Right ventricle myocardium superior (tissue), 1 donor: Measurements from ENCODE around the gene PCDHGB7. TPM values are rescaled to one million over a fixed set of nuclear protein-coding genes. Genes with fewer than 3 reads are reported as not detected.
"Not testable (repeated sequence)": the region's sequence is repeated elsewhere in the genome, so short reads cannot be mapped to it uniquely, and the experiment has no call there.

ENCODE experiments used
- ATAC-seq: fragments of 200-7000 bp; cut with Tn5 transposase; one replicate; pipeline ENCODE4 v1.9.1; 2020; ENCODE audit warnings: mild to moderate bottlenecking; ENCODE audit not compliant: poor library complexity
- DNase-seq: peaks from one replicate; pipeline ENCODE4 v3.0.0-alpha.2; 2020
- intact Hi-C: fragments of 100-400 bp; cut with DNase I; formaldehyde crosslinking; loops from one replicate; pipeline ENCODE4 v1.11.2; 2022
- total RNA-seq: library from RNA; stranded (reverse); fragmentation: NEBNext Ultra II Directional; extraction: Animal tissue kit (Norgen Biotek cat#: 25700); gene quantifications from one replicate; pipeline ENCODE4 v1.2.1, GENCODE V29; 2021
- donor health status: DM: no; HTN: yes; CAD: no; lungs with severe emphysema.

The PCDHGB7 gene
- total RNA-seq, 1 donor from 2014 or later: 9.8 TPM

DNA sequence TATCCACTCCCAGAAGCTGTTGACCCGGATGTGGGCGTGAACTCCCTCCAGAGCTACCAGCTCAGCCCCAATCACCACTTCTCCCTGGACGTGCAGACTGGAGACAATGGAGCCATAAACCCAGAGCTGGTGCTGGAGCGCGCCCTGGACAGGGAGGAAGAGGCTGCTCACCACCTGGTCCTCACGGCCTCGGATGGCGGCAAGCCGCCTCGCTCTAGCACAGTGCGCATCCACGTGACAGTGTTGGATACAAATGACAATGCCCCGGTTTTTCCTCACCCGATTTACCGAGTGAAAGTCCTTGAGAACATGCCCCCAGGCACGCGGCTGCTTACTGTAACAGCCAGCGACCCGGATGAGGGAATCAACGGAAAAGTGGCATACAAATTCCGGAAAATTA, 24.2 kb upstream of the PCDHGB7 start:
- no peak for ATAC-seq
- intact Hi-C loops: no loop called here

GRCh38 chr5:141394401-141395187, 22.9 kb upstream of the PCDHGB7 start:
- intact Hi-C loops, DNase-seq, ATAC-seq: not testable (repeated sequence)

More for the DNA sequence above, 24.2 kb upstream of the PCDHGB7 start:
- no peak for DNase-seq

- intact Hi-C loops, DNase-seq: not testable (repeated sequence)
- ATAC-seq: peak; percentile 93
Observed at GRCh38 chr5:141397756-141398551, 19.5 kb upstream of the PCDHGB7 start, which contains the start of gene PCDHGB5. TSS of gene PCDHGB5 (plus strand) at chr5:141397947. CDS start at chr5:141398128, 181 bp downstream.

GRCh38 chr5:141398608-141399007, 18.9 kb upstream of the PCDHGB7 start:
- intact Hi-C loops: no loop called here
- peak; percentile 37 for ATAC-seq
- DNase-seq: no peak

DNA sequence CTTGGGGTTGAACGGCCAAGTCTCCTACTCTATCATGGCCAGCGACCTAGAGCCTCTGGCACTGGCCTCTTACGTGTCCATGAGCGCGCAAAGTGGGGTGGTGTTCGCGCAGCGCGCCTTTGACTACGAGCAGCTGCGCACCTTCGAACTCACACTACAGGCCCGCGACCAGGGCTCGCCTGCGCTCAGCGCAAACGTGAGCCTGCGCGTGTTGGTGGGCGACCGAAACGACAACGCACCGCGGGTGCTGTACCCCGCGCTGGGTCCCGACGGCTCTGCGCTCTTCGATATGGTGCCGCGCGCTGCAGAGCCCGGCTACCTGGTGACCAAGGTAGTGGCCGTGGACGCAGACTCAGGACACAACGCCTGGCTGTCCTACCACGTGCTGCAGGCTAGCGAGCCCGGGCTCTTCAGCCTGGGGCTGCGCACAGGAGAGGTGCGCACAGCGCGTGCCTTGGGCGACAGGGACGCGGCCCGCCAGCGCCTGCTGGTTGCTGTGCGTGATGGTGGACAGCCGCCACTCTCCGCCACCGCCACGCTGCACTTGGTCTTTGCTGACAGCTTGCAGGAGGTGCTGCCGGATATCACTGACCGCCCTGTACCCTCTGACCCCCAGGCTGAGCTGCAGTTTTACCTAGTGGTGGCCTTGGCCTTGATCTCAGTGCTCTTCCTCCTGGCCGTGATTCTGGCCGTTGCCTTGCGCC, 17.8 kb upstream of the PCDHGB7 start:
- intact Hi-C loops: no loop called here
- no peak for ATAC-seq

DNA sequence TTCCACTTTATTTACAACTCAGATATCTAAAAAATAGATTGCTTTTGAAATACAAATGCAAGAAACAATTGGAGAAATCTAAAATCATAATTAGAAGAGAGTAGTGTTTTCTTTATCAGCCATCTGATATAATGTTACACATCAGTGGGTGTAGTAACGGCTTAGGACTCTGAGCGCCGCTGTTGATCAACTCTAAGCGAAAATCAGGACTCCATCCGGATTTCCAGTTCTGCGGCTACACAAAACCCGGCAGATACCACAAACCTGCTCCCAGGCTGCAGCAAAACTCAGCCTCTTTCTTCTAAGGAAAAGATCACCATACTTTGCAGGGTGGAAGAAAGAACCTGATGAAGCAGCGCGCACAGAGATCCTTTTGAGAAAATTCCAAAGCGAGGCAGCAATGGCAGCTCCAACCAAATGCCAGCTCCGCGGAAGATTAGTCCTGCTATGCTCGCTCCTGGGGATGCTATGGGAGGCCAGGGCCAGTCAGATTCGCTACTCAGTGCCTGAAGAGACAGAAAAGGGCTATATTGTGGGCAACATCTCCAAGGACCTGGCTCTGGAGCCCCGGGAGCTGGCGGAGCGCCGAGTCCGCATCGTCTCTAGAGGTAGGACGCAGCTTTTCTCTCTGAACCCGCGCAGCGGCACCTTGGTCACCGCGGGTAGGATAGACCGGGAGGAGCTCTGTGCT, 14.8 kb upstream of the PCDHGB7 start, which contains the start of gene PCDHGA9:
PCDHGA9 (plus strand) TSS at position 226 of the 691 bp plus-strand sequence; CDS start at position 401, 175 bp downstream.
- DNase-seq: no peak
- intact Hi-C loops: no loop called here
- no peak for ATAC-seq

More for the DNA sequence above, 17.8 kb upstream of the PCDHGB7 start:
- DNase-seq: no peak

DNA sequence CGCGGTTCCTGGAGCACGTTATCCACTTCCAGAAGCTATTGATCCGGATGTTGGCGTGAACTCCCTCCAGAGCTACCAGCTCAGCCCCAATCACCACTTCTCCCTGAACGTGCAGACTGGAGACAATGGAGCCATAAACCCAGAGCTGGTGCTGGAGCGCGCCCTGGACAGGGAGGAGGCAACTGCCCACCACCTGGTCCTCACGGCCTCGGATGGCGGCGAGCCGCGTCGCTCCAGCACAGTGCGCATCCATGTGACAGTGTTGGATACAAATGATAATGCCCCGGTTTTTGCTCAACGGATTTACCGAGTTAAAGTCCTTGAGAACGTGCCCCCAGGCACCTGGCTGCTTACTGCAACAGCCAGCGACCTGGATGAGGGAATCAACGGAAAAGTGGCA, 14.1 kb upstream of the PCDHGB7 start:
- ATAC-seq (no peak), DNase-seq (no peak)
- intact Hi-C loops: no loop called here

GRCh38 chr5:141407790-141408505, 9.5 kb upstream of the PCDHGB7 start, which contains the start of gene PCDHGB6:
TSS of gene PCDHGB6 (plus strand) at chr5:141408021. CDS start at chr5:141408203, 182 bp downstream.
- intact Hi-C loops: not testable (repeated sequence)
- peak; percentile 93 for ATAC-seq
- peak; percentile 80 for DNase-seq

DNA sequence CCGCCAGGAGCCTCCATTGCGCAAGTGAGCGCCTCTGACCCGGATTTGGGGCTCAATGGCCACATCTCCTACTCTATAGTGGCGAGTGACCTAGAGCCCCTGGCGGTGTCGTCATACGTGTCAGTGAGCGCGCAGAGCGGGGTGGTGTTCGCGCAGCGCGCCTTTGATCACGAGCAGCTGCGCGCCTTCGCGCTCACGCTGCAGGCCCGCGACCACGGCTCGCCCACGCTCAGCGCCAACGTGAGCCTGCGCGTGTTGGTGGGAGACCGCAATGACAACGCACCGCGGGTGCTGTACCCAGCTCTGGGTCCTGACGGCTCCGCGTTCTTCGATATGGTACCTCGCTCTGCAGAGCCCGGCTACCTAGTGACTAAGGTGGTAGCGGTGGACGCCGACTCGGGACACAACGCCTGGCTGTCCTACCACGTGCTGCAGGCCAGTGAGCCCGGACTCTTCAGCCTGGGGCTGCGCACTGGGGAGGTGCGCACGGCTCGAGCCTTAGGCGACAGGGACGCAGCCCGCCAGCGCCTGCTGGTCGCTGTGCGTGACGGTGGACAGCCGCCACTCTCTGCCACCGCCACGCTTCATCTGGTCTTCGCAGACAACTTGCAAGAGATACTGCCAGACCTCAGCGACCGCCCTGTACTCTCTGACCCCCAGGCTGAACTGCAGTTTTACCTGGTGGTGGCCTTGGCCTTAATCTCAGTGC, 7.7 kb upstream of the PCDHGB7 start:
- intact Hi-C loops: loop anchor here (5.0 kb wide), 1 partner anchor 62 kb away; no protein-coding TSS in a partner anchor
- DNase-seq (no peak), ATAC-seq (no peak)

GRCh38 chr5:141411575-141411974, 5.9 kb upstream of the PCDHGB7 start:
- no peak for DNase-seq
- intact Hi-C loops: loop anchor here (5.0 kb wide), 1 partner anchor 64 kb away; no protein-coding TSS in a partner anchor
- ATAC-seq: no peak

DNA sequence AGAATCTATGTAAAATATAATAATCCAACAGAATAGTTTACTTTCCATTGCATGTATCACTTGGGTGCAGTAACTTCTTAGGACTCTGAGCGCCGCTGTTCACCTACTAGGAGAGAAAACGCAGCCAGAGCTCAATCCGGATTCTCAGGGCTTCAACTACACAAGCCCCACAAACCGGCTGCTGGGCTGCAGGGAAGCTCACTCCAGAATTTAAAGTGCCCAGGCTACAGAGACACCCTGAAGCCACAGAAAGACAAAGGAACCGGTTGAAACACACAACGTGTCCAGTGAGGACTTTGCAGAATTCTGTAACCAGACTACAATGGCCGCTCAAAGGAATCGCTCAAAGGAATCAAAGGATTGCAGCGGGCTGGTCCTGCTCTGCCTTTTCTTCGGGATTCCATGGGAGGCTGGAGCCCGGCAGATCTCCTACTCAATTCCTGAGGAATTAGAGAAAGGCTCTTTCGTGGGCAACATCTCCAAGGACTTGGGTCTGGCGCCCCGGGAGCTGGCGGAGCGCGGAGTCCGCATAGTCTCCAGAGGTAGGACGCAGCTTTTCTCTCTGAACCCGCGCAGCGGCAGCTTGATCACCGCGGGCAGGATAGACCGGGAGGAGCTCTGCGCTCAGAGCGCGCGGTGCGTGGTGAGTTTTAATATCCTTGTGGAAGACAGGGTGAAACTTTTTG, 4.5 kb upstream of the PCDHGB7 start, which contains the start of gene PCDHGA10:
PCDHGA10 (plus strand) TSS at position 134 of the 686 bp plus-strand sequence; CDS start at position 323, 189 bp downstream.
- ATAC-seq: peak; percentile 73
- intact Hi-C loops: loop anchor here (5.0 kb wide), 1 partner anchor 66 kb away; no protein-coding TSS in a partner anchor
- no peak for DNase-seq

DNA sequence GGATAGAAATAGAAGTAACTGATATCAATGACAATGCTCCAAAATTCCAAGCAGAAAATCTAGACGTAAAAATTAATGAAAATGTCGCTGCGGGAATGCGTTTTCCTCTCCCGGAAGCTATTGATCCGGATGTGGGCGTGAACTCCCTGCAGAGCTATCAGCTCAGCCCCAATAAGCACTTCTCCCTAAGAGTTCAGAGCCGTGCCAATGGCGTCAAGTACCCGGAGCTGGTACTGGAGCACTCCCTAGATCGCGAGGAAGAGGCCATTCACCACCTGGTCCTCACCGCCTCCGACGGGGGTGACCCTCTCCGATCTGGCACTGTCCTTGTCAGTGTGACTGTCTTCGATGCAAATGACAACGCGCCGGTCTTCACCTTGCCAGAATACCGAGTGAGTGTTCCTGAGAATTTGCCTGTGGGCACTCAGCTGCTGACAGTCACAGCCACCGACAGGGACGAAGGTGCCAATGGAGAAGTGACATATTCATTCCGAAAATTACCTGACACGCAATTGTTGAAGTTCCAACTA, 3.9 kb upstream of the PCDHGB7 start:
- no peak for DNase-seq

DNA sequence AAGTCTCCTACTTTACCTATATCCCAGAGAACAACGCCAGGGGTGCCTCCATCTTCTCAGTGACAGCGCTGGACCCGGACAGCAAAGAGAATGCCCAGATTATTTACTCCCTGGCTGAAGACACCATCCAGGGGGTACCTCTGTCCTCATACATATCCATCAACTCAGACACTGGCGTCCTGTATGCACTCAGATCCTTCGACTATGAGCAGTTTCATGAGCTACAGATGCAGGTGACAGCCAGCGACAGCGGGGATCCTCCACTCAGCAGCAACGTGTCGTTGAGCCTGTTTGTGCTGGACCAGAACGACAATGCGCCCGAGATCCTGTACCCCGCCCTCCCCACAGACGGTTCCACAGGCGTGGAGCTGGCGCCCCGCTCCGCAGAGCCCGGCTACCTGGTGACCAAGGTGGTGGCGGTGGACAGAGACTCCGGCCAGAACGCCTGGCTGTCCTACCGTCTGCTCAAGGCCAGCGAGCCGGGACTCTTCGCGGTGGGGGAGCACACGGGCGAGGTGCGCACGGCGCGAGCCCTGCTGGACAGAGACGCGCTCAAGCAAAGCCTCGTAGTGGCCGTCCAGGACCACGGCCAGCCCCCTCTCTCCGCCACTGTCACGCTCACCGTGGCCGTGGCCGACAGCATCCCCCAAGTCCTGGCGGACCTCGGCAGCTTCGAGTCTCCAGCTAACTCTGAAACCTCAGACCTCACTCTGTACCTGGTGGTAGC, 2.8 kb upstream of the PCDHGB7 start:
- intact Hi-C loops: loop anchor here (5.0 kb wide), 1 partner anchor 67 kb away; no protein-coding TSS in a partner anchor
- ATAC-seq, DNase-seq: not testable (repeated sequence)

More for the DNA sequence above, 3.9 kb upstream of the PCDHGB7 start:
- ATAC-seq: peak; percentile 32
- intact Hi-C loops: loop anchor here (5.0 kb wide), 1 partner anchor 66 kb away; no protein-coding TSS in a partner anchor

DNA sequence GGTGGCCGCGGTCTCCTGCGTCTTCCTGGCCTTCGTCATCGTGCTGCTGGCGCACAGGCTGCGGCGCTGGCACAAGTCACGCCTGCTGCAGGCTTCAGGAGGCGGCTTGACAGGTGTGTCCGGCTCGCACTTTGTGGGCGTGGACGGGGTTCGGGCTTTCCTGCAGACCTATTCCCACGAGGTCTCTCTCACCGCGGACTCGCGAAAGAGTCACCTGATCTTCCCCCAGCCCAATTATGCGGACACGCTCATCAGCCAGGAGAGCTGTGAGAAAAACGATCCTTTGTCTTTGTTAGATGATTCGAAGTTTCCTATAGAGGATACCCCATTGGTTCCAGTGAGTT, 2.2 kb upstream of the PCDHGB7 start:
- ATAC-seq, DNase-seq, intact Hi-C loops: not testable (repeated sequence)
